K562 (cell line): ENCODE data around the gene MYRIP. TPM values are rescaled to one million over a fixed set of nuclear protein-coding genes. Genes with fewer than 3 reads are reported as not detected.
A peak's percentile ranks its signal among the peaks of the same experiment; 100 is the strongest.

Experiments used
- FOXJ3 ChIP-seq: sonication (generic); formaldehyde crosslinking; IDR thresholded peaks from 2 replicates; pipeline ENCODE4 v1.4.0; 2020; ENCODE audit warnings: mild to moderate bottlenecking, missing genetic modification reagents
- FUS ChIP-seq: fragments of 200-400 bp; formaldehyde crosslinking; optimal IDR thresholded peaks from 2 replicates; pipeline ENCODE3; 2017; ENCODE audit warnings: low read depth, low read length
- NFYB ChIP-seq: IDR thresholded peaks from 2 replicates; pipeline ENCODE4 v1.6.1; 2011; ENCODE audit warnings: mild to moderate bottlenecking, moderate library complexity; ENCODE audit not compliant: insufficient read length; ENCODE audit errors: extremely low read depth
- POLR2G ChIP-seq: fragments of 200-400 bp; formaldehyde crosslinking; IDR thresholded peaks from 2 replicates; pipeline ENCODE4 v1.6.1; 2017; ENCODE audit warnings: low read depth, mild to moderate bottlenecking, antibody characterized with exemption, low read length, moderate library complexity
- RNF2 ChIP-seq: sonication (generic); IDR thresholded peaks from 2 replicates; pipeline ENCODE4 v1.6.1; 2016
- ZBTB7A ChIP-seq: IDR thresholded peaks from 2 replicates; pipeline ENCODE4 v1.6.1; 2011; ENCODE audit warnings: low read depth, mild to moderate bottlenecking, low read length, moderate library complexity, borderline replicate concordance; ENCODE audit not compliant: control insufficient read depth
- ZNF354B ChIP-seq: fragments of 250-450 bp; sonication (Bioruptor Pico); IDR thresholded peaks from 2 replicates; pipeline ENCODE4 v1.4.0; 2020
- ZNF76 ChIP-seq: fragments of 250-450 bp; sonication (Bioruptor Pico); IDR thresholded peaks from 2 replicates; pipeline ENCODE4 v1.4.0; 2020; ENCODE audit warnings: mild to moderate bottlenecking, moderate library complexity, borderline replicate concordance
- polyA plus RNA-seq, 8 experiments: library from polyadenylated mRNA; depleted of rRNA in 4 of 8; stranded (reverse) in 5 of 8; unstranded in 3 of 8; fragments of >200 nt; fragmentation: Nextera tagmentation in 2 of 8; fragmentation: Illumina TruSeq in 1 of 8; extraction: Ambion mirVana in 2 of 8; extraction: Trizol in 1 of 8; gene quantifications; 2 replicates each; pipeline versions ENCODE4 v1.2.1 to v1.2.3, GENCODE V29; 2011 to 2014; ENCODE audit warnings: inconsistent platforms in 1 of 8, missing spikeins in 1 of 8
- total RNA-seq, 7 experiments: library from RNA; depleted of rRNA in 6 of 7; stranded (reverse); fragments of >200 nt in 6 of 7; fragmentation: Illumina TruSeq in 2 of 7; extraction: Trizol in 2 of 7; gene quantifications; 2 replicates each; pipeline versions ENCODE4 v1.2.1 to v1.2.3, GENCODE V29; 2011 to 2021; ENCODE audit warnings: low replicate concordance in 1 of 7
- TF ChIP-seq, protein P1 (sequence below): fragments of 450-650 bp; IDR thresholded peaks from 2 replicates; pipeline ENCODE4 v1.7.0; 2016; ENCODE audit warnings: borderline replicate concordance
- TF ChIP-seq, protein P2 (sequence below): fragments of 250-450 bp; sonication (Bioruptor Pico); IDR thresholded peaks from 2 replicates; pipeline ENCODE4 v1.8.0; 2022; ENCODE audit warnings: inconsistent platforms
- TF ChIP-seq, protein P3 (sequence below): fragments of 450-650 bp; IDR thresholded peaks from 2 replicates; pipeline ENCODE4 v1.6.1; 2014; ENCODE audit warnings: low read depth, mild to moderate bottlenecking, moderate library complexity, borderline replicate concordance
- TF ChIP-seq, protein P4 (sequence below): sonication (generic); formaldehyde crosslinking; IDR thresholded peaks from 2 replicates; pipeline ENCODE4 v1.5.0; 2020; ENCODE audit warnings: missing genetic modification reagents

Gene MYRIP
- total and polyA plus RNA-seq, 9 of the 15 experiments (the other 6 are each of a cell fraction or from before 2014, with no cell fraction given), result 0.03 to 0.12 TPM; not detected in 7

DNA sequence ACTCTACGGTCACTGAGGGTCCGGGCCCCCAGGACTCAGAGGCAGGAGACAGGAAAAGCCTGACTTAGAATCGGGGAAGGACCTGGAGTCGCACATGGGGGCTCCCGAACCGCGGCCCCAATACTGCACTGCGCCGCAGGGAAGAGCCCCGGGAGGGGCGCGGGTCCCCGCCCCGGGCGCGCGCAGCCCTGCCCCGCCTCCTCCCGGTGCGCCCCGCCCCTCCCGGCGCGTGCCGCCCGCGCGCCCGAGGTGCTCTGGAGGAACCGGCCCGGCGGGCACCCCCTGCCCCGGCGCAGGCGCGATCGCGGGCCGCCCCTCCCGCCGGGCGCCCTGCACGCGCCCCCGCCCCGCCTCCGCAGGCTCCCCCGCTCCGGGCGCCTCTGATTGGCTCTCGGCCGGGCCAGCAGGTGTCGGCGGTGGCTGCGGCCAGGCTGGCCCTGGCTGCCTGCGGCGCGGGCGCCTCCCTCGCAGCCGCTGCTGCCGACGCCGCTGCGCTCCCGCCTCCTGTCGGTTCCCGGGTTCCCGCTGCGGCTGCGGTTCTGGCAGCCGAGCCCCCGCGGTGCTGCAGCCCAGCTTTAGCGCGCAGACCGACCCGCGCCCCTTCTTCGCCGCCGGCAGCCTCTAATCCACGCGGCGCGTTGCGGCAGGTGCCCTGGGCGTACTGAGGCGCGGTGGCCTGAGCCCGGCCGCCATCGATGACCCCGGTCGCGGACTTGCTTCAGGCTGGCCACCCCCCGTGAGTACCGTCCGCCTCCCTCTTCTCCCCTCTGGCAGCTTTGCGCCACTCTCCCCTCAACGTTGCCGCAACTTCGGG is at the start of gene MYRIP (continued):
- 0 out of 2 replicates have a peak, but pooled peaks have one; percentile 14 for TF ChIP-seq POLR2G
- TF ChIP-seq FOXJ3 (CRISPR knock-in tag), result no peak
- TF ChIP-seq, protein P1, sequence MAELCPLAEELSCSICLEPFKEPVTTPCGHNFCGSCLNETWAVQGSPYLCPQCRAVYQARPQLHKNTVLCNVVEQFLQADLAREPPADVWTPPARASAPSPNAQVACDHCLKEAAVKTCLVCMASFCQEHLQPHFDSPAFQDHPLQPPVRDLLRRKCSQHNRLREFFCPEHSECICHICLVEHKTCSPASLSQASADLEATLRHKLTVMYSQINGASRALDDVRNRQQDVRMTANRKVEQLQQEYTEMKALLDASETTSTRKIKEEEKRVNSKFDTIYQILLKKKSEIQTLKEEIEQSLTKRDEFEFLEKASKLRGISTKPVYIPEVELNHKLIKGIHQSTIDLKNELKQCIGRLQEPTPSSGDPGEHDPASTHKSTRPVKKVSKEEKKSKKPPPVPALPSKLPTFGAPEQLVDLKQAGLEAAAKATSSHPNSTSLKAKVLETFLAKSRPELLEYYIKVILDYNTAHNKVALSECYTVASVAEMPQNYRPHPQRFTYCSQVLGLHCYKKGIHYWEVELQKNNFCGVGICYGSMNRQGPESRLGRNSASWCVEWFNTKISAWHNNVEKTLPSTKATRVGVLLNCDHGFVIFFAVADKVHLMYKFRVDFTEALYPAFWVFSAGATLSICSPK, result no peak
- TF ChIP-seq ZNF354B (CRISPR knock-in tag), result no peak
- TF ChIP-seq, protein P2, sequence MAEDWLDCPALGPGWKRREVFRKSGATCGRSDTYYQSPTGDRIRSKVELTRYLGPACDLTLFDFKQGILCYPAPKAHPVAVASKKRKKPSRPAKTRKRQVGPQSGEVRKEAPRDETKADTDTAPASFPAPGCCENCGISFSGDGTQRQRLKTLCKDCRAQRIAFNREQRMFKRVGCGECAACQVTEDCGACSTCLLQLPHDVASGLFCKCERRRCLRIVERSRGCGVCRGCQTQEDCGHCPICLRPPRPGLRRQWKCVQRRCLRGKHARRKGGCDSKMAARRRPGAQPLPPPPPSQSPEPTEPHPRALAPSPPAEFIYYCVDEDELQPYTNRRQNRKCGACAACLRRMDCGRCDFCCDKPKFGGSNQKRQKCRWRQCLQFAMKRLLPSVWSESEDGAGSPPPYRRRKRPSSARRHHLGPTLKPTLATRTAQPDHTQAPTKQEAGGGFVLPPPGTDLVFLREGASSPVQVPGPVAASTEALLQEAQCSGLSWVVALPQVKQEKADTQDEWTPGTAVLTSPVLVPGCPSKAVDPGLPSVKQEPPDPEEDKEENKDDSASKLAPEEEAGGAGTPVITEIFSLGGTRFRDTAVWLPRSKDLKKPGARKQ, result no peak
- peak; percentile 55 for TF ChIP-seq NFYB
- TF ChIP-seq, protein P3, sequence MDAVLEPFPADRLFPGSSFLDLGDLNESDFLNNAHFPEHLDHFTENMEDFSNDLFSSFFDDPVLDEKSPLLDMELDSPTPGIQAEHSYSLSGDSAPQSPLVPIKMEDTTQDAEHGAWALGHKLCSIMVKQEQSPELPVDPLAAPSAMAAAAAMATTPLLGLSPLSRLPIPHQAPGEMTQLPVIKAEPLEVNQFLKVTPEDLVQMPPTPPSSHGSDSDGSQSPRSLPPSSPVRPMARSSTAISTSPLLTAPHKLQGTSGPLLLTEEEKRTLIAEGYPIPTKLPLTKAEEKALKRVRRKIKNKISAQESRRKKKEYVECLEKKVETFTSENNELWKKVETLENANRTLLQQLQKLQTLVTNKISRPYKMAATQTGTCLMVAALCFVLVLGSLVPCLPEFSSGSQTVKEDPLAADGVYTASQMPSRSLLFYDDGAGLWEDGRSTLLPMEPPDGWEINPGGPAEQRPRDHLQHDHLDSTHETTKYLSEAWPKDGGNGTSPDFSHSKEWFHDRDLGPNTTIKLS, result peak; percentile 21; the same call in 1 of the 2 replicates
- TF ChIP-seq, protein P4, sequence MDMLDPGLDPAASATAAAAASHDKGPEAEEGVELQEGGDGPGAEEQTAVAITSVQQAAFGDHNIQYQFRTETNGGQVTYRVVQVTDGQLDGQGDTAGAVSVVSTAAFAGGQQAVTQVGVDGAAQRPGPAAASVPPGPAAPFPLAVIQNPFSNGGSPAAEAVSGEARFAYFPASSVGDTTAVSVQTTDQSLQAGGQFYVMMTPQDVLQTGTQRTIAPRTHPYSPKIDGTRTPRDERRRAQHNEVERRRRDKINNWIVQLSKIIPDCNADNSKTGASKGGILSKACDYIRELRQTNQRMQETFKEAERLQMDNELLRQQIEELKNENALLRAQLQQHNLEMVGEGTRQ (CRISPR knock-in tag), result no peak
- no peak for TF ChIP-seq RNF2
- TF ChIP-seq FUS, result peak; percentile 21
- no peak for TF ChIP-seq ZNF76 (CRISPR knock-in tag)
- TF ChIP-seq ZBTB7A, result 0 out of 2 replicates have a peak, but pooled peaks have one; percentile 23
